ENCODE data around the gene AVPR1A.
"Not testable (repeated sequence)": the region's sequence is repeated elsewhere in the genome, so short reads cannot be mapped to it uniquely, and the experiment has no call there.

Gene AVPR1A

GRCh38 chr12:63150713-63151622, at the start of gene AVPR1A:
AVPR1A (minus strand) TSS chr12:63151201; CDS start chr12:63150836, 365 bp downstream.
- in situ Hi-C loops (cut with MboI; ENCODE audit: low sequenced_read_pairs), result no loop called here

GRCh38 chr12:63196168-63196567, 45.2 kb upstream of the AVPR1A start:
- in situ Hi-C loops (cut with MboI; ENCODE audit: low sequenced_read_pairs), result no loop called here

GRCh38 chr12:63179224-63179623, 28.2 kb upstream of the AVPR1A start:
- in situ Hi-C loops (cut with MboI; ENCODE audit: low sequenced_read_pairs), result no loop called here

GRCh38 chr12:63170321-63170720, 19.3 kb upstream of the AVPR1A start:
- in situ Hi-C loops (cut with MboI; ENCODE audit: low sequenced_read_pairs), result no loop called here

- in situ Hi-C loops (cut with MboI; ENCODE audit: low sequenced_read_pairs), result not testable (repeated sequence)
These were observed 16.7 kb upstream of the AVPR1A start for GRCh38 chr12:63167741-63168140.

GRCh38 chr12:63164911-63165310, 13.9 kb upstream of the AVPR1A start:
- in situ Hi-C loops (cut with MboI; ENCODE audit: low sequenced_read_pairs), result no loop called here

- in situ Hi-C loops (cut with MboI; ENCODE audit: low sequenced_read_pairs), result no loop called here
These were observed 12.5 kb upstream of the AVPR1A start for GRCh38 chr12:63163541-63163940.

- in situ Hi-C loops (cut with MboI; ENCODE audit: low sequenced_read_pairs), result no loop called here
These were observed 4.4 kb upstream of the AVPR1A start for GRCh38 chr12:63155375-63155774.

GRCh38 chr12:63154560-63154959, 3.6 kb upstream of the AVPR1A start:
- in situ Hi-C loops (cut with MboI; ENCODE audit: low sequenced_read_pairs), result no loop called here

- in situ Hi-C loops (cut with MboI; ENCODE audit: low sequenced_read_pairs), result no loop called here
These were observed 1.3 kb upstream of the AVPR1A start for GRCh38 chr12:63152321-63152700.

- in situ Hi-C loops (cut with MboI; ENCODE audit: low sequenced_read_pairs), result no loop called here
These were observed 771 bp upstream of the AVPR1A start for GRCh38 chr12:63151623-63152320.

- in situ Hi-C loops (cut with MboI; ENCODE audit: low sequenced_read_pairs), result no loop called here
These were observed 890 bp downstream of the AVPR1A start for GRCh38 chr12:63149909-63150712.

- in situ Hi-C loops (cut with MboI; ENCODE audit: low sequenced_read_pairs), result no loop called here
These were observed 6.4 kb downstream of the AVPR1A start for GRCh38 chr12:63144556-63144955.

- in situ Hi-C loops (cut with MboI; ENCODE audit: low sequenced_read_pairs), result no loop called here
These were observed 12.5 kb downstream of the AVPR1A start for GRCh38 chr12:63138488-63138887.

- in situ Hi-C loops (cut with MboI; ENCODE audit: low sequenced_read_pairs), result no loop called here
These were observed 17.0 kb downstream of the AVPR1A start for GRCh38 chr12:63133981-63134380.

GRCh38 chr12:63132201-63132600, 18.8 kb downstream of the AVPR1A start:
- in situ Hi-C loops (cut with MboI; ENCODE audit: low sequenced_read_pairs), result no loop called here

GRCh38 chr12:63129927-63130326, 21.1 kb downstream of the AVPR1A start:
- in situ Hi-C loops (cut with MboI; ENCODE audit: low sequenced_read_pairs), result no loop called here

- in situ Hi-C loops (cut with MboI; ENCODE audit: low sequenced_read_pairs), result no loop called here
These were observed 26.2 kb downstream of the AVPR1A start for GRCh38 chr12:63124778-63125177.

- in situ Hi-C loops (cut with MboI; ENCODE audit: low sequenced_read_pairs), result no loop called here
These were observed 47.4 kb downstream of the AVPR1A start for GRCh38 chr12:63103494-63104131.

GRCh38 chr12:63101920-63102319, 49.1 kb downstream of the AVPR1A start:
- in situ Hi-C loops (cut with MboI; ENCODE audit: low sequenced_read_pairs), result no loop called here

GRCh38 chr12:63098851-63099250, 52.1 kb downstream of the AVPR1A start:
- in situ Hi-C loops (cut with MboI; ENCODE audit: low sequenced_read_pairs), result no loop called here
